ENCODE results near the gene RCN1.
"Not testable (repeated sequence)": the region's sequence is repeated elsewhere in the genome, so short reads cannot be mapped to it uniquely, and the experiment has no call there.

RCN1 gene

DNA sequence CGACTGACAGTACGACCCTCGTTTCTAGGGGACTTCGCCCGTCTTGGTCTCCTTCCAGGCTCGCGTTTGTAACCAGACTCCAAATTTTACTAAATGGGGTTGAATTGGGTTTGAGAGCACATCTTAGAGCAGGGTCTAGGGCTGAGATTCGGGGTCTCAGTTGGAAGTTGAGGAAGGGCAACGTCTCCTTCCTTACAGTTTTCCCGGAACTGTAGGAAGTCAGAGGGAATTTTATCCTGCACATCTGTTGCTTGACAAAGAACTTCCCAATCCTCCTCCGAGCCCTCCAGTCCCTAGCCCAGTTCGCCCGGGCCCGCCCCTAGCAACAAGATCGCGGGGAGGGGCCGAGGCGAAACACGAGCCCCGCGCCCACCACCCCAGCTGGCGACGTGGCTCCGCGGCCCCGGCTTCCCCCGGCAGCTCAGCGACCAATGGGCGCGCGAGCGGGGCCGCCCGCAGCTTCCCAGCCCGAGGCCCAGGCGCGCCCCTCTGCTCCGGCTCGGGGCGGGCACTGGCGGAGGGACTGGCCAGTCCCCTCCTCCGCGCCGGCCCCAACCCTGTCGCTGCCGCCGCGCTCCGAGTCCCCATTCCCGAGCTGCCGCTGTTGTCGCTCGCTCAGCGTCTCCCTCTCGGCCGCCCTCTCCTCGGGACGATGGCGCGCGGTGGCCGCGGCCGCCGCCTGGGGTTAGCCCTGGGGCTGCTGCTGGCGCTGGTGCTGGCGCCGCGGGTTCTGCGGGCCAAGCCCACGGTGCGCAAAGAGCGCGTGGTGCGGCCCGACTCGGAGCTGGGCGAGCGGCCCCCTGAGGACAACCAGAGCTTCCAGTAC, at the start of gene RCN1:
Gene RCN1, plus strand, starts transcription at position 530 of the 826 bp plus-strand sequence. Its CDS starts 123 bp downstream, at position 653.
- DNase-seq (ENCODE audit: low read depth in 2 of 2): peak; percentile 29 to 38

DNA sequence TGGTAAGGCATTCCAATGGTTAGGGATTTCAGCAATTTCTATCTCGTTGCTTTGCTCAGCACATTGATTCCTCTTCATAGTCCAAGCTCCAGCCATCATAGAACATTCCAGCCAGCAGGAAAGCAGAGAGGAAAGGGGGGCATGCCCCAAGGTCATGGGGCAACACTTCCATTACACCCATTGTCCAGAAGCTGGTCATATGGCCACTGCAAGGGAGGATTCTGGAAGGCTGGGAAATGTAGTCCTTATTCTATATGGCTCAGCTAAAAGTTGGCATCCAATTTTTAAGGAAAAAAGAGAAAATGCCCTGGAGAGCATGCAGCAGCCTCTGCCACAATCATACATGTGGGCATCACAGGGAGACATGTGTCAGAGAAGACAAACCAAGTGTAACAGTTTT, 47.1 kb upstream of the RCN1 start:
- no peak for DNase-seq (ENCODE audit: low read depth in 2 of 2)

DNA sequence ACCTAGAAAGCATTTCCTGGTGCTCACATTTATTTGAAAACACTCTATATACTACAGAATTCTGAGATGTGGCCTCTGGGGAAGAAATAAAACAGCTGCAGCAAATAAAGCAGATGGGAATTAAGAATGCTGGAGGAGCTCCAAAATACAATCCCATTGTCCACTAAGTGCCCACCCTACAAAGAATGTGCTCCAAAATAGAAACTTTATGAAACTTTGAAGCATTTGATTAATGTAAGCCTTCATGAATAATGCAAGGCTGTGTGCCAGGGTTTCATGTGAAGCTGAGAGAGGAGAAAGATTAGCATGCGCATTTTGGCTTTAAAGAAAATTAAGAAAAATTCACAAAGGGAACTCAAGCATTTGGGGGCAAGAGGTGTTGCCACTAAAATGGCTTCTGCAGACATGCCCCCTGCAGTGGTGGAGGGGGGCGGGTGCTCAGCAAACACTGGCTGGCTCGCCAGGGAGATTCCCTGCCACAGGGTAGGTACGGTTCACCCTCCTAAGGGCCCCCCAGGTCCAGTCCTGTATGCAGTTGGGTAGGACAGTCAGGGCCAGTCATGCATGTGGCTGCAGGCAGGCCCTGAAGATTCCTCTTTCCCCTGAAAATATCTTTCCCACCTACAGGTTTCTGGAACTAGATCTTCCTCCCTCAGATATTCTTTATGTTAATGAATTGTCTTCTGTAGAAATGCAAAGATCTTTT, 46.6 kb upstream of the RCN1 start:
- no peak for DNase-seq (ENCODE audit: low read depth in 2 of 2)

DNA sequence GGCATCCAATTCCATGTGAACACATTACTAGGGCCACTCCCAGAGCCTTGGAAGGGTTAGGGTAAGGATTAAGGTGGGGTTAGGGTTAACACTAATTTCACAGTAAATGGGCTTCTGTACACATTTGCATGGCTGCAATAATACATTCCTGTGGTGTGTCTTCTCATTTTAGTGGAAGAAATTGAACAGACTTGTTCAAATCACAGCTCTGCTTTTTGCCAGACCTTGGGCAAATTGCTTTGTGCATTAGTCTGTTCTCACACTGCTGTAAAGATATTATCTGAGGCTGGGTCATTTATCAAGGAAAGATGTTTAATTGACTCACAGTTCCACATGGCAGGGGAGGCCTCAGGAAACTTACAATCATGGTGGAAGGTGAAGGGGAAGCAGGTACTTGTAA, 45.4 kb upstream of the RCN1 start:
- no peak for DNase-seq (ENCODE audit: low read depth in 2 of 2)

DNA sequence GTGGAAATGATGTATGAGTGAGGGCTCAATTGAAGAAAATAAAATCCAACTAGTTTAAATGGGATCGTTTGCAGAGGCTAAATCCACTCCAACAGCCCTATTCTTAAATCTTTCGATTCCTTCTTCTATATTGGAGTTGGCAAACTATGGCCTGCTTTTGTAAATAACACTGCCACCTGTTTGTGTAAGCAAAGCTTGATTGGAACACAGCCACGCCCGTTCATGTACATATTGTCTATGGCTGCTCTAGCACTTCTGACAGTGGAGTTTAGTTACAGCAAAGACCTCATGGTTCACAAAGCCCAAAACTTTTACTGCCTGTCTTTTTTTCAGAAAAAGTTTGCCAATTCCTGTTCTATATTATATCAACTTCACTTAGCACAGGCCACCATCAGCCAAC, 40.6 kb upstream of the RCN1 start:
- no peak for DNase-seq (ENCODE audit: low read depth in 2 of 2)

DNA sequence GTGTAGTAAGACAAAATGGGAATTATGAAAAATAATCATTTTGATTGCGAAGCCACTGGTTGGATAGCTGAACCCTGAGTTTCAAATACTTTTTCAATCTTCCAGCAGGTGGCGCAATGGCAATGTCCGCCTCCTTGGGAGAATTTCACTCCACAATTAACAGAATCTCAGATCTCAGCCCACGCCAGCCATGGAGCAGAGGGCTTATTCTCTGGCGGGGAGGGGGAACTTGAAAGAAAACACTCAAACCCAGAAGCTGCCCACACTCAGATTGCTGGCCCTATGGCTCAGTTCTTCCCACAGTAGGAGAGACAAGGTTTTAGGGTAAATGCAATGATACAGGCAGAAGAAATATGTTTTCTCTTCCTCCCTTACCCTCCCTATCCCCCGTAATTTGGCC, 38.7 kb upstream of the RCN1 start:
- peak; percentile 36 to 38 for DNase-seq (ENCODE audit: low read depth in 2 of 2)

DNA sequence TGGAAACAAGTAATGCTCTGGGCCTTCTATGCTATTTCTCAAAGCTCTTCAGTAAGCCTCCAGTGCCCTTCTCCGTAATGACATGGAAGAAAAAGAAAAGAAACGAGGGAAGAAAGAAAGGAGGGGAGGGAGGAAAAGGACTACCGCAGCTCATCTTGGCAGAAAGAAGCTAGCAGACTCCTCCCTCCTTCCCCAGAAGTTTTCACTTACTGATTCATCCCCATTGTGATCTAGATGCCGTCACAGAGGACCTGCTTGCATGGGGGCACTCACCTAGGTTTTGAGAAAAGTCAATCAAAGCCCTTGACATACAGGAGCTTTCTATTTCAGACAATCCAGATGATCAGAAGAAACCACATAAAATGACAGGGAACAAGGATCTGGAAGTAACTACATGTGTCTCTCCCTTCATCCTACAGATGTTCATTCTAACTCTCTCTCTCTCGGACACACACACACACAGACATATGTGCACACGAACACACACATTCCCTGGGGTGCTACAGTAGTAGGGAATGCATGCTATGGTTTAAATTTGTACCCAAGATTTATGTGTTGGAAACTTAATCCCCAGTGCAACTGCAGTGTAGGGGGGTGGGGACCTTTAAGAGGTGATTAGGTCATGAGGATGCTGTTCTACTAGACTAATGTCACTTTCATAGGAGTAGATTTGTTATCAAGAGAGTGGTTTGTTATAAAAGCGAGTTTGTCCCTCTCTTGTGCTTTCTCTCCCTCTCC, 37.6 kb upstream of the RCN1 start:
- no peak for DNase-seq (ENCODE audit: low read depth in 2 of 2)

DNA sequence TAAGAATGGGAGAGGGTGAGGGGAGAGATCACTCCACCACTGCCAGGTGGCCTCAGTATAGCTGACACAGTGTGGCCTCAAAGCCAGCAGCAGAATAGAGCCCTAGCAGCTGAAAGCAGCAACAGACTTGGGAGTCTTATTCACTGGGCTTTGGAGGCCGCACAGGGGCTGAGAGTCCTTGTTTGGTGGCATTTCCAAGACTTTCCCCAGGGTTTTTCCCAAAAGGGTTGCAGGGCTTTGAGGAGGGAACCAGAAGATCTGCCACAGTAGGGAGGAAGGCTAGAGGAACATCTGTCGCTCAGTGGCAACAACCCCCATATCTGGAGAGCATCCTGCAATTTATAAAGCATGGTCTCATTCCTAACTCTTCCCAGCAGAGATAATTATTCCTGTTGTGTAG, 35.0 kb upstream of the RCN1 start:
- no peak for DNase-seq (ENCODE audit: low read depth in 2 of 2)

DNA sequence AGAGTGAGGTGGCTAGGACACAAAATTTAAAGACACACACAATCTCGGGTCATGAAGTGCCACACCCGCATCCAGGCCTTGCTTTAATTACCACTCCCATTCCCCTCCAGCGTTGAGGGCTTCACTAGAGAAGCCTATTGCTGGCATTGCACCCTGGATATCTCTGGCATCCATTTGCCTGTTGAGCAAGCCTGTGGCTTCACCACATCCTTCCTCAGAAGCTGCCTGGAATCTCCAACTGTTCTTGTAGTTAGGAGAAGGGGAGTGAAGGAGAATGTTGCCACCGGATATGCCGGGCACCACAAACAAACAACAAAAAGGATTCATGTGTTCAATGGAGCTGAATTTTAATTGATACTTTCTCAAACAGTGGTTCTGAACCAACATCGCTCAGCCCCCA, 34.4 kb upstream of the RCN1 start:
- no peak for DNase-seq (ENCODE audit: low read depth in 2 of 2)

DNA sequence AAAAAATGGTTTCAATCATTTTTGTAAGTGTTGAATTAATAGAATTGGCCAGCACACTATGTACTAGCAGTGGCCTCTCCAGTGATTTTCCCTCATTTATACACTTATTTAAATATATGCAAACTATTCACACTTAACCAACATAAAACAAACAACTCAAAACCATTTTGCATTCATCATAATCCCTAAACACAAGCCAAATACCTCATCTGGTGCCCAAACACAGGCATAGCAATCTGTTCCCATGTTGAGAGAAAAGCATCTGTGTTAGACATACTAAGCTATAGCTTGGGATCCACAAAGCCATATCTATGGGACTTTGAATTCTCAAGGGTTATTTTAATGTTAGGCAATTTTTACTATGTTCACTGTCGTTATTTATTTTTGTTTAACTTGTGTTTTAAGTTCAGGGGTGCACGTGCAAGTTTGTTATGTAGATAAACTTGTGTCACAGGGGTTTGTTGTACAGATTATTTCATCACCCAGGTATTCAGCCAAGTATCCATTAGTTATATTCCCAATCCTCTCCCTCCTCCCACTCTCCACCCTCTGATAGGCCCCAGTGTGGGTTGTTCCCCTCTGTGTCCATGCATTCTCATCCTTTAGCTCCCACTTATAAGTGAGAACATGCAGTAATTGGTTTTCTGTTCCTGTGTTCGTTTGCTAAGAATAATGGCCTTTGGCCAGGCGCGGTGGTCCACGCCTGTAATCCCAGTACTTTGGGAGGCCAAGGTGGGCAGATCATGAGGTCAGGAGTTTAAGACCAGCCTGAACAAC, 31.0 kb upstream of the RCN1 start:
- DNase-seq (ENCODE audit: low read depth in 2 of 2): no peak

DNA sequence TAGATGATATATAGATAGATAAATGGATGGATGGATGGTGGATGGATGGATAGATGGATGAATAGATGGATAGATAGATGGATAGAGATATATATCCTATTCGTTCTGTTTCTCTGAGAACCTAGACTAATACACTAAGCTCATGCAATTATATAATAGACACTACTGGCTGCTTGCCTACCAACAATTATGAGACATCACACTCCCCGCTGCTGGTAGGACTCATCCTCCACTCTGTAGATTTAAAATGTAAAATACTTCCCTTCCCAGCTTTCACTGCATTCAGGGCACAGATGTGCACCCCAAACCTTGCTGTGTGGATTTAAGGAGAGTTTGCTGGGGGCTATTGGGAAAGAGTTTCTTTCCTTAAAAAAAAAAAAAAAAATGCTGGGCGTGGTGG, 28.3 kb upstream of the RCN1 start:
- DNase-seq (ENCODE audit: low read depth in 2 of 2): no peak

DNA sequence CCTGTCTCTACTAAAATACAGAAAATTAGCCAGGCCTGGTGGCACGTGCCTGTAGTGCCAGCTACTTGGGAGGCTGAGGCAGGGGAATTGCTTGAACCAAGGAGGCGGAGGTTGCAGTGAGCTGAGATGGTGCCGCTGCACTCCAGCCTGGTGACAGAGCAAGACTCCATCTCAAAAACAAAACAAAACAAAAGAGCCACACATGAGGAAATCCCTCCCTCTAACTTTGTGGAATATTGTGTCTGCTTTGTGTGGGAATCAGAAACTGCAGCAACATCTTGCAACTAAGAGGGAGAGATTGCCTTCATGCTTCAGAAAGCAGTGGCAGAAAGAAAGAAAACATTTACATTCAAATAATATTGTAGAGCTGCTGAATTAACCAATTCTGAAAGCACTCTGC, 27.8 kb upstream of the RCN1 start:
- not testable (repeated sequence) for DNase-seq (ENCODE audit: low read depth in 2 of 2)

DNA sequence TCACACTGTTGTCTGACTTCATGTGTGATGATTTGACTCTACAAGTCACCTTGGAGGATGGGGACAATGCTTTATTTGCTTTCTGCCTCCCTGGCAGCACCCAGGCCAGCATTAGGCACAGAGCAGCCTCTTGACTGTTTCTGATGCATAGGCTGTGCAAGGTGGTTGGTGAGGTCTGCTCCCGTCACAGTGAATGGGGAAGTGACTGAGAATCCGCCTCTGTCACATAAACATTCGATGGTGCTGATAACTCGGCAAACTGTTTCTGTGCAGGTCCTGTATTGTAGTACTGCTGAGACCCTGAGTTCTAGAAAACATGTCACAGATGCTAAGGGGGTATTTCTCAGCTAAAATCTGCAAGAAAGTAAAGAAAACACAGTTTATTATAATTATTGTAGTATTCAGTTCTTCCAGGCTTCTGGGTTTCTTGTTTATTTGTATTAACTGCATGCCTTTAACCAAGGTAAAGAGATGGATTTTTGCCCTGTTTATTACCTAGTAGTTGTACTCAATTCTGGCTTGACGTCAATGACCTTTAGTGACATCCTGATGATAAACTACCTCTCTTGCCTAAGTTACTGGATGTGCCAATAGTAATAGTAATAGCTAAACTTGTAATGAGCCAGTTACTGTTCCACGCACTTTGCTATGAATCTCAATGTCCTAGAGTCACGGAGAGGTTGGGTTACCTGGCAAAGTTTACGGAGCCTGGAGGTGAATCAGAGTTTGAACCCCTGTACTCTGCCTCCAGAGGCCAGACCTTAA, 24.8 kb upstream of the RCN1 start:
- no peak for DNase-seq (ENCODE audit: low read depth in 2 of 2)

DNA sequence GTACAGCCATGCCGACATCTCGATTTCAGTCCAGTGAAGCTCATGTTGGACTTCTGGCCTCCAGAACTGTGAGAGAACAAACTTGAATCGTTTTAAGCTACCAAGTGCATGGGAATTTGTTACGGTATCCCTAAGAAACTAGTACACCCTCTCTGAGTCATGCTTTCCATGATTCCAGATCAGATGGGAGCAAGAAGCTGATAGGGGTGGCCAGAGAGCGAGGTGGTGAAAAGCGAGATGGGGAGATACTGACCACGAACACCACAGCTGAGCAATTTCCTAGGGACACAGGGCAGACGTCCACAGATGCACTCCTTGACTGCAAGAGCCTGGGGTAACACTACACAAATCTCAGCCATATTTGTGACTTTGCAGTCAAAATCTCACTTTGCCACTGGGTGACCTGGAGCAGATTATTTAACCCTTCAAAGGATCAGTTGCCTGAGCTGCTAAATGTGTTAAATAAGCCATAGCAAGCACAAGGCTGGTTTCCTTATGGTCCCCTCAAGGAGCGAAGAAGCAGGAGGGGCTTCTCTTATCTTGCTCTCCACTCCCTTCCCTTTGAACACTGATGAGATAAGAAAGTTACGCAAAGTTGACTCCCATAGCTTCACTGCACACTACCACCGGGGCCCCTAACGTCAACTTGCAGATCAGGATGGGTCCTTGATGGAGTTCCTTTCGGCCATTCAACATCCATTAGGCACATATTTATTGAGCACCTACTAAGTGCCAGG, 22.6 kb upstream of the RCN1 start:
- no peak for DNase-seq (ENCODE audit: low read depth in 2 of 2)

DNA sequence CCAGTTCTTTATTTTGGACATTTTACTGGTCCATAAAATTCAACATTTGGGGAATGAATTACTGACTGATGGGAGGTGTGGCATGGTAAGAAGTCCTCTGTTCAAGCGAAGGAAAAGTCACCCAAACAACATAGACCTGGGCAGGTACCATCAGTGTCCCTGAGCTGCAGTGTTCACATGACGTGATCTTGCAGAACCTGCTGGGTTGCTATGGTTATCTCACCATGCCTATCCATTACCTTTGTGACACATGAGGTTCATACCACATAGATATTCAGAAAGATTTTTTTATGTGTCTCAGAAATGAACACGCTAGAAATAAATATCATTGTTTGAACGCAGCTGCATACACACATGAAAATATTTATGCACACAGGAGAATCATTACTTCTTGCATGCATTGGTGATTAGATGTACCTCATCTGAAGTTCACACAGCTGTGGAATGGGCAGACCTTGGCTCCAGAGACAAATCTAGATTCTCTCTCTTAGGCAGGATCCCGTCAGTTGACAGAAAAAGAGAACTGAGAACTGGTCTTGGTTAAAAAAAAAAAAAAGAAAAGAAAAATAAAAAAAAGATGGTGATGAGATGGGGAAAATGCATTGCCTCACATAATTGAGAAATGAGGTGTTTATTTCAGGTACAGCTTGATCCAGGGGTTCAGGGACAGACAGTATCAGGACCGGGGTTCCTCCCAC, 21.4 kb upstream of the RCN1 start:
- DNase-seq (ENCODE audit: low read depth in 2 of 2): no peak

DNA sequence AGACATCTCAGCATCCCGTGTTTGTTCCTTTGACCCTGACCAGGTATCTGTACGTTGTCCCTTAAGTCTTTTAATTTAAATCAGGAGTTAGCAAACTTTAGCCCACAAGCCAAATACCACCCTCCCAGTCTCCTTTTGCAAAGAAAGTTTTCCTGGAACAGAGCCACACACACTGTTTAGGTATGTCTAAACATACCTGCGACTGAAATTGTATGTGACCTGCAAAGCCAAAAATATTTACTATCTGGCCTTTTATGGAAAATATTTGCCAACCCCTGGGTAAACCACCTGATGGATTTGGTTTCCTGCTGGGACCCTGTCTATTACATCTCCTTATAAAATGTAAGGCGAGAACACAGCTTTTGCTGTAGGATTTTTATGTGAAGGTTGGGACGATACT, 20.2 kb upstream of the RCN1 start:
- DNase-seq (ENCODE audit: low read depth in 2 of 2): no peak

DNA sequence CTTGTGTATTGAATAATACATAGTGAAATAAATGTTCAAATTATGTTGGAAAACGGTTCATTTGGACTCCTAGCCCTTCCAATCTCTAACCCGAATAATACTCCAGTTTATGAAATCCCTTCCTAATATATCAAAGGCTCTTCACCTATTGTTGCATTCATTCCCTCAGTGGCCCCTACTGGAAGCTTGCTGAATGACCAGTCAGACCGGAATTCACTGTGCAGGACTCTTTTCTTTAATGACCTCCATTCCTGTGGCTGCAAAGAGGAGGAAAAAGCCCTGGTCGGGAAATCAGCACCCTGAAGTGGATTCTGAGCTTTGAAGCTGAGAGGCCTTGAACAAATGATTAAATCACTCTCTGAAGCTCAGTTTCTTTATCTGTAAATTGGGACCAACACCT, 19.1 kb upstream of the RCN1 start:
- DNase-seq (ENCODE audit: low read depth in 2 of 2): no peak

DNA sequence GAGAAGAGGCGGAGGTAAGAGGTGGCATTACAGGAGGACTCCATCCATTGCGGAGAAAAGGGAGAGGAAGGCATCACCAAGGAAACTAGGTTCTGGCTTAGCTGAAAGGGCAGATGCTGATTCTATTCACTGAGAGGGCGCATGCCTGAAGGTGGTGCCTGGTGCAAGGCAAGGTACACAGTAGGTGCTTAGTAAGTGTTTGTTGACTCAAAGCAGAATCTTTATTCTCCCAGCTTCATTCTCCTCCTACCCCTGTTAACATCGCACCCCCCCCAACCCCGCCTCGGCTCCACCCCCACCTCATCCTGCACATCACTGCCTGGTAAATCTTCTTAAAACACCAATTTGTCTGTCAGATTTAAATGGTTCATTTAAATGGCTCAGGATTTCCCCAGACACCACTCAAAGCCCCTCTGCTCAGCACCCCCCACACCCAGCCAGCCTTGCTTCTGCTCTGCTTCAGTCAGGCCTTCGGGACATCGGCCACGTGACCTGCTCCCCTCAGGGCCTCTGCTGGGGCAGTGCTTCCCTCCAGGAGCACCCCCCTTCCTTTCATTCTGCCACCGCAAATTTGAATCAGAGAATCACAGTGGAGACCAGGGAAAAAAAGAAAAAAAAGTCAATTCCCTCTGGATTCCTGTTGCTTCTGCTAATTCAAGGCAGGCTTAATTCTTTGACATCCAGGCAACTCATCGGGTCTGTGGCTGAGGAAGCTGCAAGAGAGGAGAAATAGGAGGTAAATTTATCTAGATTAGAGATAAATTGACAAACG, 17.8 kb upstream of the RCN1 start:
- no peak for DNase-seq (ENCODE audit: low read depth in 2 of 2)

DNA sequence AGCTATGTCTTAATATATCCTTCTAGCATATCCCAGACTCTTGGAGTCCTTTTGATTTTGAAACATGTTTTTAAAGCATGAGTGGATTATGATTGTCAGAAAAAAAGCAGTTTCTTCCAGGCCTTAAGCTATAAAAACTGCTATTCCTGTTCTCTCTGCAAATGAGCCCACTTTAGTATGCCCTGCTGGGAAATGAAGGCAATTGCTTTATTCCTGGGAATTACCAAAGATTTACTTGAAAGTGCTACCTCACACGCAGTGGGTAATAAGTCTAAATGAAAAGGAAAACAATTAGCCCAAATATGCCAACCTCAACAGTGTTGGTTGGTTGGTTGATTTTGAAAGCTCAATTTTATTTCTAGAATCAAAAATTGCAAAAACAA, 17.2 kb upstream of the RCN1 start:
- no peak for DNase-seq (ENCODE audit: low read depth in 2 of 2)
